Sigmoid colon (tissue), 7 donors: ENCODE data around the gene PRPH. TPM values are rescaled to one million over a fixed set of nuclear protein-coding genes. Genes with fewer than 3 reads are reported as not detected.

Source experiments
- DNase-seq: peaks from one replicate; pipeline ENCODE4 v3.0.0-alpha.2; 2019
- H3K27ac ChIP-seq, 4 donors: fragments of 200-600 bp; sonication (generic); one replicate each; pipeline ENCODE4 v1.5.1; 2016 to 2019; ENCODE audit warnings: mild to moderate bottlenecking in 1 of 4
- H3K27me3 ChIP-seq, 3 donors: fragments of 200-600 bp; sonication (generic); one replicate each; pipeline ENCODE4 v1.5.1; 2019; ENCODE audit warnings: mild to moderate bottlenecking in 1 of 3
- H3K36me3 ChIP-seq, 4 donors: fragments of 200-600 bp; sonication (generic); one replicate each; pipeline ENCODE4 v1.5.1; 2016 to 2019
- H3K4me1 ChIP-seq, 4 donors: fragments of 200-600 bp; sonication (generic); one replicate each; pipeline ENCODE4 v1.5.1; 2017 to 2019
- H3K4me3 ChIP-seq, 4 donors: fragments of 200-600 bp; sonication (generic); one replicate each; pipeline ENCODE4 v1.5.1; 2017 to 2019; ENCODE audit warnings: mild to moderate bottlenecking in 2 of 4, moderate library complexity in 1 of 4
- H3K9me3 ChIP-seq, 4 donors: fragments of 200-600 bp in 3 of 4; sonication (generic) in 3 of 4; one replicate each; pipeline versions ENCODE4 v1.5.1 to v1.6.1; 2013 to 2019
- CTCF ChIP-seq, 4 experiments: fragments of 450-650 bp in 3 of 4; fragments of 200-600 bp in 1 of 4; IDR thresholded peaks; one replicate each; pipeline ENCODE4 v1.5.1; 2016 to 2019; ENCODE audit warnings: antibody characterized with exemption in 4 of 4, mild to moderate bottlenecking in 3 of 4, moderate library complexity in 2 of 4
- EP300 ChIP-seq, 4 donors: sonication (generic); formaldehyde crosslinking; IDR thresholded peaks; one replicate each; pipeline ENCODE4 v1.6.1; 2017; ENCODE audit warnings: antibody characterized with exemption in 4 of 4
- POLR2A ChIP-seq, 2 donors: fragments of 450-650 bp; IDR thresholded peaks; one replicate each; pipeline ENCODE4 v1.6.1; 2016; ENCODE audit warnings: antibody characterized with exemption in 2 of 2, mild to moderate bottlenecking in 2 of 2, moderate library complexity in 2 of 2
- POLR2AphosphoS5 ChIP-seq, 4 donors: sonication (generic); formaldehyde crosslinking; IDR thresholded peaks; one replicate each; pipeline ENCODE4 v1.6.1; 2017; ENCODE audit warnings: antibody characterized with exemption in 4 of 4
- WGBS, 2 donors: extraction: QIAGEN DNeasy Blood & Tissue Kit; methylation state at CpG; one replicate each; pipeline ENCODE4 v1.1.7; 2013; 5-methylcytosine and 5-hydroxymethylcytosine counted together
- intact Hi-C: fragments of 100-400 bp; cut with DNase I; formaldehyde crosslinking; loops from one replicate; pipeline ENCODE4 v1.15.1; 2023
- polyA plus RNA-seq, 3 donors: library from polyadenylated mRNA; stranded (reverse); fragments of 200-250 nt; gene quantifications; one replicate each; pipeline ENCODE4 v1.2.3, GENCODE V29; 2013
- total RNA-seq, 4 donors: library from RNA; depleted of rRNA; stranded (reverse); fragments of >200 nt; gene quantifications; one replicate each; pipeline ENCODE4 v1.1.0, GENCODE V29; 2016
- donor health status: healthy with polysubstance abuse.
- donor health status: Bipolar disorder and iron deficiency.
- donor health status: healthy.

The PRPH gene
- total and polyA plus RNA-seq, 7 donors, result 0.46 to 56.2 (median 31.8) TPM

GRCh38 chr12:49272790-49273725, 21.9 kb upstream of the PRPH start:
- intact Hi-C loops, result no loop called here
- Histone ChIP-seq H3K4me1 (peaks cover 0 to 12% (median 2%) of the 10 kb centered on the region in 4 donors), H3K4me3 (no peak overlapping the region), H3K27ac (no peak overlapping the region), H3K36me3 (peaks cover 9 to 45% (median 30%) of the 10 kb centered on the region in 4 donors), H3K27me3 (no peaks in the 10 kb centered on the region), H3K9me3 (no peaks in the 10 kb centered on the region)
- no peak for TF ChIP-seq POLR2AphosphoS5 (IDR thresholded peaks at IDR 0.05)
- TF ChIP-seq POLR2A (IDR thresholded peaks at IDR 0.05), result no peak
- no peak for TF ChIP-seq EP300 (IDR thresholded peaks at IDR 0.05)
- TF ChIP-seq CTCF (IDR thresholded peaks at IDR 0.05), result no peak
- 94 to 96% methylated on average over 16 of the region's 16 CpGs for WGBS, 2 donors
- no peak for DNase-seq

GRCh38 chr12:49273726-49274395, 21.1 kb upstream of the PRPH start:
- Histone ChIP-seq H3K27me3 (no peaks in the 10 kb centered on the region), H3K4me1 (peaks cover 0 to 4% (median 0%) of the 10 kb centered on the region in 4 donors), H3K9me3 (no peaks in the 10 kb centered on the region), H3K27ac (no peak overlapping the region), H3K36me3 (peaks cover 9 to 45% (median 30%) of the 10 kb centered on the region in 4 donors), H3K4me3 (no peak overlapping the region)
- DNase-seq, result no peak
- intact Hi-C loops, result no loop called here
- TF ChIP-seq POLR2AphosphoS5 (IDR thresholded peaks at IDR 0.05) (no peak), POLR2A (IDR thresholded peaks at IDR 0.05) (no peak), EP300 (IDR thresholded peaks at IDR 0.05) (no peak), CTCF (IDR thresholded peaks at IDR 0.05) (no peak)
- WGBS, 2 donors, result 95% methylated on average over 6 of the region's 6 CpGs

- WGBS, 2 donors, result 84 to 86% methylated on average over 7 of the region's 7 CpGs
- no peak overlapping the region for H3K4me3 ChIP-seq
- intact Hi-C loops, result no loop called here
- H3K4me1 ChIP-seq, result no peaks in the 10 kb centered on the region
- no peaks in the 10 kb centered on the region for H3K27me3 ChIP-seq
- no peaks in the 10 kb centered on the region for H3K9me3 ChIP-seq
- H3K36me3 ChIP-seq, result peaks cover 8 to 40% (median 30%) of the 10 kb centered on the region in 4 donors
- no peak overlapping the region for H3K27ac ChIP-seq
- TF ChIP-seq POLR2A (IDR thresholded peaks at IDR 0.05), result no peak
- TF ChIP-seq POLR2AphosphoS5 (IDR thresholded peaks at IDR 0.05), result no peak
- TF ChIP-seq EP300 (IDR thresholded peaks at IDR 0.05), result no peak
- TF ChIP-seq CTCF (IDR thresholded peaks at IDR 0.05), result no peak
- no peak for DNase-seq
Observed at GRCh38 chr12:49274396-49275069, 20.4 kb upstream of the PRPH start.

- Histone ChIP-seq H3K4me3 (no peak overlapping the region), H3K27me3 (no peaks in the 10 kb centered on the region), H3K4me1 (no peaks in the 10 kb centered on the region), H3K36me3 (peaks cover 0 to 19% (median 14%) of the 10 kb centered on the region in 4 donors), H3K9me3 (no peaks in the 10 kb centered on the region), H3K27ac (no peak overlapping the region)
- TF ChIP-seq POLR2A (IDR thresholded peaks at IDR 0.05) (no peak), EP300 (IDR thresholded peaks at IDR 0.05) (no peak), CTCF (IDR thresholded peaks at IDR 0.05) (no peak), POLR2AphosphoS5 (IDR thresholded peaks at IDR 0.05) (no peak)
- intact Hi-C loops, result no loop called here
- 88 to 91% methylated on average over 13 of the region's 13 CpGs for WGBS, 2 donors
- DNase-seq, result no peak
Observed at GRCh38 chr12:49276304-49277290, 18.4 kb upstream of the PRPH start.
